Renal cortex interstitium (tissue), 11 donors: ENCODE results near the gene MGAT5B. TPM values are rescaled to one million over a fixed set of nuclear protein-coding genes. Genes with fewer than 3 reads are reported as not detected.
"Not testable (repeated sequence)": the region's sequence is repeated elsewhere in the genome, so short reads cannot be mapped to it uniquely, and the experiment has no call there.

Source experiments
- DNase-seq, 11 donors: peaks; one replicate each; pipeline ENCODE4 v3.0.0-alpha.2; 2013; ENCODE audit warnings: low read depth in 9 of 11, low spot score in 4 of 11; ENCODE audit errors: extremely low read depth in 1 of 11
- polyA plus RNA-seq, 3 donors: library from polyadenylated mRNA; unstranded; fragments of 120-200 nt; gene quantifications; one replicate each; pipeline ENCODE4 v1.2.1, GENCODE V29; 2013; ENCODE audit not compliant: insufficient read length in 3 of 3

Gene MGAT5B
- polyA plus RNA-seq, 3 donors = 1.5 to 2.4 (median 1.6) TPM

DNA sequence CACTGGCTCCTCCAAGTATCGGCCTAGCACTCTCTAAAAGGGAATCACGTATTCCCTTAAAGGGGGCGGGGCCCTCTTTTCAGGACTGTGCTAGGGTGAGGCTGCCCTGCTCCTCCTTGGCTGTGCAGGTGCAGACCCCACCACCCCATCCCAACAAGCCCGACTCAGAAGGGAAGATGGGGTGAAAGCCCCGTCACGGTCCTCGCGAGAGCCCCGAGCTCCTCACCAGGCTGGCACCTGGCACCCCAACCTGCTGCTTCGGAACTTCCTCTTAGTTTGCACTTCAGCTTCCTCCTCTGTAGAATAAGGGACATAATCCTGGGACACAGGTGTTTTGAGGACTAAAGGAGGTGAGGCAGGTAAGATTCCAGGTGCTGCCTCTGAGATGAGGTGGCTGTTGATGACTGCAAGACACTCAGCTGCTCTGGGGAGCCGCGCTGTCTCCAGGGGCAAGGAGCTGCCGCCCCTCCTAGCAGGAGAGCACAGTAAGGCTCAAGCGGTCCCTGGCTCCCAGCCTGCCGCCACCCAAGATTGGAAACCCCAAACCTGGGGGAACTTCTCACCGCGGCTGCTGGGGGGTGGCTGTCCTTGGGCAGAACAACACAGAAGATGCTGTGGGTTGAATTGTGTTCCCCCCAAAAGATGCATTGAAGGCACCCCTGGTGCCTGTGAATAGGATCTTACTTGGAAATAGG, 88.8 kb downstream of the MGAT5B start:
- no peak for DNase-seq

GRCh38 chr17:76957678-76958464, 89.7 kb downstream of the MGAT5B start:
- no peak for DNase-seq

DNA sequence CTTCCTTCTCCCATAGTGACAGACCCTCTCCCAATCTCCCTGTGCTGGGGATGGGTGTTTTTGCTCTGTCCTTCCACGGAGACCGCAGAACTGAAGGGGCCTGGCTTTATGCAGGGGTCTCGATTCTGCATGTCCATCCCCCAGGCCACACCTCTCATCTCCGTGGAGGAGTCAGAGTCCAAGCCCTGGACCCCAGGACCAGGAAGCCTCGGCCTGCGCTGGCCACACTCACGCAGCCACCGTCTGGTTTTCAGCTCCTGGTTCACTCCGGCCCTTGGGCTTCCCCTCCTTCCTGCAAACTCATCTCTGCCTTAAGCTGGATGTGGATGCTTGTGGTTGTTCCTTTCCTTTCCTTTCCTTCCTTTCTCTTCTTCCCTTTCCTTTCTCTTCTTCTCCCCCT, 90.8 kb downstream of the MGAT5B start:
- DNase-seq = no peak

DNA sequence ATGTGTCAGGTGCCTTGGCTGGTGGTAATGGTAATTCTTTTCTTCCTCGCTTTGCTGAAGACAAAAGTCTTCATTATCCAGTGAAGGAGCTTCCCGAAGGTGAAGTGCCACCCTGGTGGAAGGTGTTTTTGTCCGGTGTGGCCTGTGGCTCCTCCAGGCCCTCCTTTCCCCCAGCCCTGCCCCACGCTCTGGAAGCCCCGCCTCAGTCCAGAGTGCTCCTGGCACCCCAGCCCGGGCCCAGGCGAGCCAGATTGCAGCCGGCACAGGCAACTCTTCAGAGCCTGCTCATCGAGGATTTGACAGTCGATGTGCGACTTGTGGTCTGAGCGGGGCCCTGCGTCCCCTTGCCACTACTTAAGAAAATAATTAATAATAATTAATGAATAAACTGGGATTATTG, 93.7 kb downstream of the MGAT5B start:
- no peak for DNase-seq

DNA sequence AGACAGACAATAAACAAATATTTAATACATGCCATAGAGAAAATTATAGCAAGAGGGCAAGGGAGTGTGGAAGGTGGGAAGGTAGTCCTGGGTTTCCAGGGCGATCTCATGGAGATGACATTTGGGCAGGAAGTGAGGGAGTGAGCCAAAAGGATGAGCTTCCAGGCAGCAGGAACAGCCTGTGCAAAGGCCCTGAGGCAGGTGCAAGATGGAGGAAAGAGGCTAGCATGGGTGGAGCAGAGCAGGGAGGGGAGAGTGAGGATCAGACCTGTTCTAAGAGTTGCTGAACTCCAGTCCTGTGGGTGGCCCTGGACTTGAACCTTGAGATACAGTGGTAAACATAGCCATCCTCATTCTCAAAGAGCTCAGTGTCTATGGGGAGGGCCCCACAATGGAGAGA, 94.7 kb downstream of the MGAT5B start:
- no peak for DNase-seq

- DNase-seq = no peak
Measured at GRCh38 chr17:76966016-76966415, 97.8 kb downstream of the MGAT5B start.

DNA sequence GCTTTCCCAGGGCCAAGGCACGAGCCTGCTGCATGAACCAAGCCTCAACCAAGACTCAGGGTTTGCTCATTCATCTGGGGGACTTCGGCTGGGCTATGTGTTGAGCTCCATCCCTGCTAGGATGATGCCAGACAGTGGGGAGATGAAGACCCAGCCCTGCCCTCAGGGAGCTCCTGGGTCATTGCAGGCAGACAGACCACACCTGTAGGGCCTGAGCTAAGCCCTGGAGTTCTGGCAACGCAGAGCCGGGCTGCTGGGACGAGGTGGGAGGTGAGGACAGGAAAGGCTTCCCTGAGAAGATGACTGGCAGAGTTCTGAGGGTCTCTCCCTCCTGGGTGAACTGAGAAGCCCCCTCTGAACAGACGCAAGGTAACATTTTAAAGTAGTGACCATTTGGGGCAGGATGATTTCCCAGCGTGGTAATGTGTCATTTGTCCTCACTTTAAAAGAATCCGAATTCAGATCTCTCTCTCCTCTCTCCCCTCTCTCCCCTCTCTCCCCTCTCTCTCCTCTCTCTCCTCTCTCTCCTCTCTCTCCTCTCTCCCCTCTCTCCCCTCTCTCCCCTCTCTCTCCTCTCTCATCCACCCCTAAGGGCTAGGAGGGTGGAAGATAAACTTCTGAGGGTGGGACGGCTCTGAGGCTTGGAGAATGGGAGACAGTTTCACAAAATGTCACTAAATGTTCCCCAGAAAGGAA, 98.4 kb downstream of the MGAT5B start:
- DNase-seq = no peak

- DNase-seq = no peak
Measured at GRCh38 chr17:76967762-76968161, 99.6 kb downstream of the MGAT5B start.

DNA sequence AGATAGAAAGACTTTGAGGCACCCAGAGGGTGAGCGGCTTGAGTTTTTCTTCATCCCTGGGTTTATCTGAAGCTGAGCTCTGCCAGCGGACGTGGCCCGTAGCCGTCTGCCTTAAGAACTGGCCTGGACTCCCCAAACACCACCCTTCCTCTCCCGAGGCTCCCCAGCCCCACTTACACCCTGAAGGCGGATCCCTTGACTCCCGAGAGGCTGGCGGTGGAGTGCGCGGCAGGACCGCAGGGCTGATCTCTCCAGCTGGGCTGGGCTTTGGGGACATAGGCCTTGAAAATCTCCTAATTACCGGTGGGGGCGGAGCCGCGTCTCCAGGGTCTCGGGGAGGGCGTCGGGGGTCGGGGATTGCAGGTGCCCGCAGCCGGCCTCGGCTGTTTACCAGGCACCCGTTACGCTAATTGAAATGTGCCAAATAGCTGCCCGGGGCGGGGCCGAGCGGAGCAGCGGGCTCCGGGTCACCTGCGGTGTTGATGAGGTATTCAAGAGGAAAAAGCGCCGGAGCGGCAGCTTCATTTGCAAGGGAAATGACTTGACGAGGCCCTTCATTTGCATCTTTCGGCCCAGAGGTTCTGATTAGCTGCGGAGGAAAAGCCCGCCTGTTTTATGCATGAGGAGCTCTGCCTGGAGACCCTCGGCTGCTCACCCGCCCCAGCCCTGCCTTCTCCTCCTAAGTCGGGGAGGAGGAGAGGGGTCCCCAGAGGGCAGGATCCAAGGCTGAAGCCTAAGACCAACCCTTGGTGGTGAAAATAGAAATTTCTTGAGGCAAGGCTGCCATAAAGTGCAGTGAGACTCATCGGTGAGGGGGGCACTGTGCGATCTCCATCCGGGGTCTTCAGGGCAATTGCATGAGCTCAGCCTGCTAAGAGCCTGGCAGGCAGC, 100.7 kb downstream of the MGAT5B start:
- DNase-seq = peak; percentile 9 to 80 (median 69)

DNA sequence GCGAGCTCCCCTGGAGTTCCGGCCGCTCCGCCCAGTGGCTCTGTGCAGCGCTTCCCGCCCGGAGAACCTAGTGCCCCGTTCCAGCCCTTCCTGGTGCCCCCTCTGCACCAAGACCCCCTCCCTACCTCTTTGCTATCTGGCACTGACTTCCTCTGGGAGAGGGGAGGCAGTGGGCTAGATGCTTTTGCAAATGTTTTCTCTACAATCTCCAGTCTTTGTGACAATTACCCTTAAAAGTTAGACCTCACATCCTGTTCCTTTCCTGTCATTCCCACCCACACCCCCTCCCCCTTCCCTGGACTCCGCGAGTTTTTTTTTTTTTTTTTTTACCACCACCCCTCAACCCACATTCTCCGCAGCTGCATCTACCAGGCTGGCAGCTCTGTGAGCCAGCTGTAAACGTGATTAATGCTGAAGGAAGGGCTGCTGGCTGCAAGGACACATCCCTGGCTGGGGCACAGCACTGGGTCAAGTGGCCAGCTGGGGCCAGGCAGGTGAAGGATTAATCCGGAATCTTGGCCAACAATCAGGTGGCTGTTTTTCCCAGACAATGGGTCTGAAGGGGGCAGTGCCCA, 101.5 kb downstream of the MGAT5B start:
- peak in 2 of 11 donors; percentile 9 to 22 for DNase-seq

GRCh38 chr17:76970228-76970627, 102.0 kb downstream of the MGAT5B start:
- DNase-seq = not testable (repeated sequence)

DNA sequence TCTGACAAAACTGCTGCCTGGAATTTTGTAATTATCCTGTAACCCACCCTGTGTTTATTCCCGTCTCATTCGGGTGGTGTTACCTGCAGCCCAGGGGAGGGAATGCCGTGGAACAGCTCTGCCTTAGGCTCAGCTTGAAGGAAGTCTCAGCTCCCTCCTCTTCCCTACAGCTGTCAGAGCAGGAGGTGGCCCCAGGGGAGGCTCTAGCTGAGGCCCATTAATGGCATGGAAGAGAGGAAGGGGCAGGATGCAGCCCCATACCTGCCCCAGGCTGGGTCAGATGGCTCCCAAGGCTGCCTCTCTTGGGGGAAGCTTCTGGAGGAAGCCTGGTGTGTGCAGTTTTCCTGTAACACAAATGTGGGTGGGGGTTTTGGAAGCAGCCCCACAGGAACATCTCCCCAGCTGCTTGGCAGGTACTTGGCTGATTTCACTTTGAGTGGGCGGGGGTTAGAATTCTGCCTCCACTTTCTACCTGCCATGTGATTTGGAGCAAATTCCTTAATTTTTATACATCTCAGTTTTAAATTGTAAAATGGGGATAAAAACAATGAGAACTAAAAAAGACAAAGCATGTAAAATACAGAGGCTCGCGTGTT, 103.9 kb downstream of the MGAT5B start:
- DNase-seq = no peak

- DNase-seq = no peak
Measured at GRCh38 chr17:76973040-76973439, 104.8 kb downstream of the MGAT5B start.

GRCh38 chr17:76974721-76975120, 106.5 kb downstream of the MGAT5B start:
- DNase-seq = no peak

- DNase-seq = not testable (repeated sequence)
Measured at GRCh38 chr17:76978050-76978449, 109.8 kb downstream of the MGAT5B start.

GRCh38 chr17:76981545-76982295, 113.5 kb downstream of the MGAT5B start:
- DNase-seq = no peak

DNA sequence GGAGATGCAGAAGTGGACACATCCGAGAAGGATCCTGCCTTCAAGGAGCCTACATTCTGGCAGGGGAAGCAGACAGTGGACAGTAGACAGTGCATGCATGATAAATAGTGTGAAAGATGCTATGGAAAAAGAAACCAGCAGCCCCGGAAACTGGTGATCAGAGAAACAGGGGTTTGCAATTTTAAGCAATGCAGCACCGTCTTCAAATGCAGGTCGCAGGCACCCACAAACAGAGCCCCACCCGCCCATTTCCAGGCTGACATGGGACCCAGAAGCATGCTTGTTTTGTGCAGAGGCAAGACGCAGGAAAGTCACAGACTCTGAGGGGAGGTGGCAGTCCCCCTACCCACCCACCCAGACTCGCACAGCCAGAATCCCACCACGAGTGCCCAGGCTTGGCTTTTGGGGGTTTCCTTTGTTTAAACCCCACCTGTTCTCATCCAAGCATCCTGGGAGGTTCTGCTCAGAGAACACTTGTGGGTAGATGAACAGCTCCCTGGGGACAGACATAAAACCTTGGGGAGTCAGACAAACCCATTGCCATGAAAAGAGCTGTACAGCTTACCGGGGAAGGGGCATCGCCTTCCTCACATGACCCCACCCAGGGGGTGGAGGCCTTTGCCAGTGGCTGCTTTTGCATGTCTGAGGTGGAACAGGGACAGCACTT, 114.3 kb downstream of the MGAT5B start:
- DNase-seq = no peak
